DND-41 (cell line): Measurements from ENCODE around the gene CDH5.

Experiments used
- ATAC-seq: fragments of 200-7000 bp; cut with Tn5 transposase; 3 replicates; pipeline ENCODE4 v1.9.1; 2021; ENCODE audit warnings: low read depth; ENCODE audit not compliant: insufficient read depth
- DNase-seq: peaks from one replicate; pipeline ENCODE4 v3.0.0-alpha.2; 2020
- H2AFZ ChIP-seq: 2 replicates; pipeline ENCODE4 v1.6.0; 2012; ENCODE audit warnings: low read depth, low read length
- H3K27ac ChIP-seq: 2 replicates; pipeline ENCODE4 v1.5.1; 2012; ENCODE audit warnings: low read length, inconsistent platforms
- H3K27me3 ChIP-seq: fragments of 200-600 bp; sonication (generic); 2 replicates; pipeline ENCODE4 v1.6.0; 2012; ENCODE audit warnings: low read length, mild to moderate bottlenecking, inconsistent platforms; ENCODE audit not compliant: insufficient read depth, poor library complexity
- H3K36me3 ChIP-seq: 2 replicates; pipeline ENCODE4 v1.5.1; 2012; ENCODE audit warnings: low read length, inconsistent platforms; ENCODE audit not compliant: insufficient read depth
- H3K4me1 ChIP-seq: 2 replicates; pipeline ENCODE4 v1.5.1; 2012; ENCODE audit warnings: mild to moderate bottlenecking, low read length; ENCODE audit not compliant: insufficient read depth
- H3K4me2 ChIP-seq: 2 replicates; pipeline ENCODE4 v1.6.0; 2012; ENCODE audit warnings: mild to moderate bottlenecking, moderate library complexity, low read length, inconsistent platforms; ENCODE audit not compliant: insufficient read depth
- H3K4me3 ChIP-seq, 2 experiments: fragments of 200-600 bp in 1 of 2; shearing (Covaris generic) in 1 of 2; 2 replicates each; pipeline ENCODE4 v1.5.1; 2012 to 2016; ENCODE audit warnings: inconsistent platforms in 2 of 2, low read length in 2 of 2, mild to moderate bottlenecking in 2 of 2, low read depth in 1 of 2, moderate library complexity in 1 of 2
- H3K79me2 ChIP-seq: 2 replicates; pipeline ENCODE4 v1.6.0; 2012; ENCODE audit warnings: low read length, inconsistent platforms; ENCODE audit not compliant: insufficient read depth
- H3K9ac ChIP-seq: 2 replicates; pipeline ENCODE4 v1.6.0; 2012; ENCODE audit warnings: low read depth, mild to moderate bottlenecking, inconsistent platforms, low read length, moderate library complexity
- H3K9me3 ChIP-seq: 2 replicates; pipeline ENCODE4 v1.5.1; 2012; ENCODE audit warnings: low read length, moderate library complexity, mild to moderate bottlenecking, inconsistent platforms; ENCODE audit not compliant: insufficient read depth, severe bottlenecking
- H4K20me1 ChIP-seq: 2 replicates; pipeline ENCODE4 v1.6.0; 2012; ENCODE audit warnings: low read length; ENCODE audit not compliant: insufficient read depth
- CTCF ChIP-seq: IDR thresholded peaks from 2 replicates; pipeline ENCODE4 v1.5.1; 2012; ENCODE audit warnings: borderline replicate concordance, low read length, moderate library complexity, mild to moderate bottlenecking; ENCODE audit not compliant: poor library complexity, severe bottlenecking; ENCODE audit errors: extremely low read depth
- EZH2 ChIP-seq: IDR thresholded peaks from 3 replicates; pipeline ENCODE4 v1.6.1; 2012; ENCODE audit warnings: borderline replicate concordance, low read depth, mild to moderate bottlenecking, moderate library complexity, low read length, inconsistent platforms; ENCODE audit not compliant: severe bottlenecking

Gene CDH5

GRCh38 chr16:66395806-66396555 is 29.5 kb downstream of the CDH5 start:
- Histone ChIP-seq H3K27me3 (peaks cover 5% of the 10 kb centered on the region), H2AFZ (no peak overlapping the region), H3K36me3 (no peaks in the 10 kb centered on the region), H3K79me2 (no peaks in the 10 kb centered on the region), H3K4me2 (no peak overlapping the region), H3K27ac (no peak overlapping the region), H3K9ac (no peak overlapping the region), H4K20me1 (no peaks in the 10 kb centered on the region), H3K4me3 (no peak overlapping the region), H3K9me3 (no peaks in the 10 kb centered on the region), H3K4me1 (no peaks in the 10 kb centered on the region)
- TF ChIP-seq CTCF (no peak), EZH2 (no peak)
- ATAC-seq (no peak), DNase-seq (no peak)

GRCh38 chr16:66397736-66398433 is 31.4 kb downstream of the CDH5 start:
- Histone ChIP-seq H3K4me2 (no peak overlapping the region), H3K9ac (no peak overlapping the region)

GRCh38 chr16:66399031-66399430 is 32.5 kb downstream of the CDH5 start:
- Histone ChIP-seq H3K9ac (no peak overlapping the region), H3K4me3 (no peak overlapping the region), H3K4me2 (no peak overlapping the region), H3K36me3 (no peaks in the 10 kb centered on the region), H3K27me3 (peaks cover 5% of the 10 kb centered on the region), H3K9me3 (no peaks in the 10 kb centered on the region), H3K27ac (no peak overlapping the region), H4K20me1 (no peaks in the 10 kb centered on the region), H3K4me1 (no peaks in the 10 kb centered on the region), H2AFZ (no peak overlapping the region), H3K79me2 (no peaks in the 10 kb centered on the region)
- no peak for ATAC-seq
- no peak for DNase-seq
- TF ChIP-seq EZH2: no peak
- TF ChIP-seq CTCF: no peak

More at GRCh38 chr16:66397736-66398433, 31.4 kb downstream of the CDH5 start:
- TF ChIP-seq EZH2 (no peak), CTCF (no peak)
- Histone ChIP-seq H3K79me2 (no peaks in the 10 kb centered on the region), H3K27me3 (peaks cover 5% of the 10 kb centered on the region), H3K4me1 (no peaks in the 10 kb centered on the region), H4K20me1 (no peaks in the 10 kb centered on the region), H3K4me3 (no peak overlapping the region), H3K27ac (no peak overlapping the region), H3K36me3 (no peaks in the 10 kb centered on the region), H2AFZ (no peak overlapping the region), H3K9me3 (no peaks in the 10 kb centered on the region)
- no peak for DNase-seq
- no peak for ATAC-seq
